ENCODE measurements around the gene ACOT8. TPM values are rescaled to one million over a fixed set of nuclear protein-coding genes. Genes with fewer than 3 reads are reported as not detected.

ACOT8 gene
- total RNA-seq, 1 experiment from 2014 or later, result 36.2 TPM

DNA sequence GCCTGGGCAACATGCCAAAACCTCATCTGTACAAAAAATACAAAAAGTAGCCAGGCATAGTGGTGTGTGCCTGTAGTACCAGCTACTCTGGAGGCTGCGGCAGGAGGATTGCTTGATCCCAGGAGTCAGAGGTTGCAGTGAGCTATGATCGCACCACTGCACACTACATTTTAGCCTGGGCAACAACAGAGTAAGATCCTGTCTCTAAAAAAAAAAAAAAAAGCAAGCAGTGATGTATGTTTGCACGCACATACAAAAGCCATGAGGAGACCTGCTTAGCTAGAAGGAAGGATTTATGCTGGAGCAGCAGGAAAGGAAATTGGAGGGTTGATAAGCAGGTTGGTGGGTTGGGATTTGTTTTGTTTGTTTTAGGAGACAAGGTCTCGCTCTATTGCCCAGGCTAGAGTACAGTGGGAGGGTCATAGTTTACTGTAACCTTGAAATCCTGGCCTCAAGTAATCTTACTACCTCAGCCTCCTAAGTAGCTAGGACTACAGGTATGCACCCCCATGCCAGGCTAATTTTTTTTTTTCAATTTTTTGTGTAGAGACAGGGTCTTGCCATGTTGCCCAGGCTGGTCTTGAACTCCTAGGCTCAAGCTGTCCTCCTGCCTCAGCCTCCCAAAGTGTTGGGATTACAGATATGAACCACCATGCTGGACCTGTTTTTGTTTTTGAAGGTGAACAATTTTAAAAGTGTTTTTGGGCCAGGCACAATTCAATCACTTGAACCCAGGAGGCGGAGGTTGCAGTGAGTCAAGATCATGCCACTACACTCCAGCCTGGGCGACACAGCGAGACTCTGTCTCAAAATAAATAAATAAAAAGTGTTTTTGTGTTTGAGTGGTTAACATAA is 4.3 kb upstream of the ACOT8 start:
- no TSS peak for BruUV-seq (replicated peaks)

DNA sequence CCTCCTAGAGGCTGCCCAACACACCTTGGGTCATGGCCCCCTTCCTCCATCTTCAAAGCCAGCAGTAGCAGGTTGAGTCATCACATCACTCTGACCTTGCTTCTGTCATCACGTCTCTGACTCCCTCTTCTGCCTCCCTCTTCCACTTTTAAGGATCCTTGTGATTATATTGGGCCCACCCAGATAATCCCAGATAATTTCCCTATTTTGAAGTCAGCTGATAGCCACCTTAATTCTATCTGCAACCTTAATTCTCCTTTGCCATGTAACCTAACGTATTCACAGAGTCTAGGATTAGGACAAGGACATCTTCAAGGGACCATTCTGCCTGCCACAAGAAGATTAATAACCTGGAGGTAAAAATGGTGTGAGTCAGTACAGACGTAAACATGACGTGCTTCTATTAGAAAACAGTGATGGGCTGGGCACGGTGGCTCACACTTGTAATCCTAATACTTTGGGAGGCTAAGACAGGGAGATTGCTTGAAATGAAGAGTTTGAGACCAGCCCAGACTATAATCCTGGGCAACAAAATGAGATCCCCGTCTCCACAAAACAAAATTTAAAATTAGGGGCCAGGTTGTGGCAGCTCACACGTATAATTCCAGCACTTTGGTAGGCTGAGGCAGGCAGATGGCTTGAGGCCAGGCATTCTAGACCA is 3.5 kb upstream of the ACOT8 start:
- no peaks in the 10 kb centered on the region for H3K9me3 ChIP-seq
- peaks cover 28% of the 10 kb centered on the region for H3K36me3 Mint-ChIP-seq (ENCODE audit: insufficient read depth, unreplicated experiment)
- H3K27me3 ChIP-seq (replicated peaks; ENCODE audit: control insufficient read depth, insufficient read depth, low read length), result no peaks in the 10 kb centered on the region
- TF ChIP-seq, protein P1, sequence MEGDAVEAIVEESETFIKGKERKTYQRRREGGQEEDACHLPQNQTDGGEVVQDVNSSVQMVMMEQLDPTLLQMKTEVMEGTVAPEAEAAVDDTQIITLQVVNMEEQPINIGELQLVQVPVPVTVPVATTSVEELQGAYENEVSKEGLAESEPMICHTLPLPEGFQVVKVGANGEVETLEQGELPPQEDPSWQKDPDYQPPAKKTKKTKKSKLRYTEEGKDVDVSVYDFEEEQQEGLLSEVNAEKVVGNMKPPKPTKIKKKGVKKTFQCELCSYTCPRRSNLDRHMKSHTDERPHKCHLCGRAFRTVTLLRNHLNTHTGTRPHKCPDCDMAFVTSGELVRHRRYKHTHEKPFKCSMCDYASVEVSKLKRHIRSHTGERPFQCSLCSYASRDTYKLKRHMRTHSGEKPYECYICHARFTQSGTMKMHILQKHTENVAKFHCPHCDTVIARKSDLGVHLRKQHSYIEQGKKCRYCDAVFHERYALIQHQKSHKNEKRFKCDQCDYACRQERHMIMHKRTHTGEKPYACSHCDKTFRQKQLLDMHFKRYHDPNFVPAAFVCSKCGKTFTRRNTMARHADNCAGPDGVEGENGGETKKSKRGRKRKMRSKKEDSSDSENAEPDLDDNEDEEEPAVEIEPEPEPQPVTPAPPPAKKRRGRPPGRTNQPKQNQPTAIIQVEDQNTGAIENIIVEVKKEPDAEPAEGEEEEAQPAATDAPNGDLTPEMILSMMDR (IDR thresholded peaks at IDR 0.05; ENCODE audit: insufficient read depth in 1 of 2, low read depth in 1 of 2, low read length in 1 of 2, severe bottlenecking in 1 of 2, unreplicated experiment in 1 of 2), result no peak
- no peaks in the 10 kb centered on the region for H3K27me3 Mint-ChIP-seq (ENCODE audit: insufficient read depth, unreplicated experiment)
- intact Hi-C loops (cut with micrococcal nuclease; ENCODE audit: unreplicated experiment), result no loop called here
- H3K4me1 Mint-ChIP-seq (ENCODE audit: low read depth, unreplicated experiment), result peaks cover 17% of the 10 kb centered on the region
- no TSS peak for BruUV-seq (replicated peaks)
- POLR2A ChIA-PET, result interaction anchor here (0.6 to 0.9 kb wide), 2 partner anchors 20 to 39 kb away, joined by 5 to 7 read pairs; no protein-coding TSS in a partner anchor
- no peak for DNase-seq
- CTCF ChIA-PET, result interaction anchor here (0.7 to 1.2 kb wide), 2 partner anchors 20 to 109 kb away, joined by 3 read pairs; no protein-coding TSS in a partner anchor
- H3K36me3 ChIP-seq (ENCODE audit: control insufficient read depth, insufficient read depth, low read length), result no peaks in the 10 kb centered on the region
- H3K9me3 Mint-ChIP-seq (ENCODE audit: unreplicated experiment), result no peaks in the 10 kb centered on the region
- no peak overlapping the region for H3K4me3 Mint-ChIP-seq (ENCODE audit: unreplicated experiment)
- H3K27ac Mint-ChIP-seq (ENCODE audit: unreplicated experiment), result no peak overlapping the region
- no peak overlapping the region for H3K4me3 ChIP-seq (ENCODE audit: low read depth, low read length)
- H3K4me1 ChIP-seq, result peaks cover 23% of the 10 kb centered on the region

More for the DNA sequence above, 4.3 kb upstream of the ACOT8 start:
- H3K27ac Mint-ChIP-seq (ENCODE audit: unreplicated experiment), result no peak overlapping the region
- H3K36me3 Mint-ChIP-seq (ENCODE audit: insufficient read depth, unreplicated experiment), result peaks cover 26% of the 10 kb centered on the region
- Histone ChIP-seq H3K4me1 (peaks cover 19% of the 10 kb centered on the region), H3K36me3 (ENCODE audit: control insufficient read depth, insufficient read depth, low read length) (no peaks in the 10 kb centered on the region), H3K27me3 (replicated peaks; ENCODE audit: control insufficient read depth, insufficient read depth, low read length) (no peaks in the 10 kb centered on the region), H3K4me3 (ENCODE audit: low read depth, low read length) (no peak overlapping the region), H3K9me3 (no peaks in the 10 kb centered on the region)
- TF ChIP-seq, protein P1 (IDR thresholded peaks at IDR 0.05; ENCODE audit: insufficient read depth in 1 of 2, low read depth in 1 of 2, low read length in 1 of 2, severe bottlenecking in 1 of 2, unreplicated experiment in 1 of 2), result no peak
- peaks cover 17% of the 10 kb centered on the region for H3K4me1 Mint-ChIP-seq (ENCODE audit: low read depth, unreplicated experiment)
- no peaks in the 10 kb centered on the region for H3K27me3 Mint-ChIP-seq (ENCODE audit: insufficient read depth, unreplicated experiment)
- intact Hi-C loops (cut with micrococcal nuclease; ENCODE audit: unreplicated experiment), result no loop called here
- no peak for DNase-seq
- POLR2A ChIA-PET, result interaction anchor here (0.6 to 0.9 kb wide), 2 partner anchors 19 to 39 kb away, joined by 5 to 7 read pairs; no protein-coding TSS in a partner anchor
- no peaks in the 10 kb centered on the region for H3K9me3 Mint-ChIP-seq (ENCODE audit: unreplicated experiment)
- no peak overlapping the region for H3K4me3 Mint-ChIP-seq (ENCODE audit: unreplicated experiment)
- CTCF ChIA-PET, result interaction anchor here (0.6 to 1.2 kb wide), 2 partner anchors 19 to 750 kb away, joined by 3 to 9 read pairs; no protein-coding TSS in a partner anchor

DNA sequence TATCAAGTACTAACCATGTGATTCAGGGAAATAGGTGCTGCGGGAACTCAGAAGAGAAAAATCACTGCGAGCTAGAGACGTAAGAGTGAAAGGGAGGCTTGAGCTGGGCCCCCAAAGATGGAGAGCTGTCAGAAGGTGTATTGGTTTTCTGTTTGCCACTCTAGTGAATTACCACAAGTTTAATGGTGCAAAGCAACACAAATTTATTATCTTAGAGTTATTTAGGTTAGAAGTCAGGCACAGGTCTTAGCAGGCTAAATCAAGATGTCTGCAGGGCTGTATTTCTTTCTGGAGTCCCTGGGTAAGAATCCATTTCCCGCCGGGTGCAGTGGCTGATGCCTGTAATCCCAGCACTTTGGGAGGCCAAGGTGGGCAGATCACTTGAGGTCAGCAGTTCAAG is 2.7 kb upstream of the ACOT8 start:
- ChIA-PET CTCF (interaction anchor here (0.7 kb wide), 1 partner anchor 67 kb away, joined by 3 read pairs; no protein-coding TSS in a partner anchor), POLR2A (no interaction called here)
- DNase-seq, result no peak
- H3K9me3 Mint-ChIP-seq (ENCODE audit: unreplicated experiment), result no peaks in the 10 kb centered on the region
- Histone ChIP-seq H3K4me3 (ENCODE audit: low read depth, low read length) (no peak overlapping the region), H3K27me3 (replicated peaks; ENCODE audit: control insufficient read depth, insufficient read depth, low read length) (no peaks in the 10 kb centered on the region), H3K4me1 (peaks cover 23% of the 10 kb centered on the region), H3K36me3 (ENCODE audit: control insufficient read depth, insufficient read depth, low read length) (no peaks in the 10 kb centered on the region), H3K9me3 (no peaks in the 10 kb centered on the region)
- TF ChIP-seq, protein P1 (IDR thresholded peaks at IDR 0.05; ENCODE audit: insufficient read depth in 1 of 2, low read depth in 1 of 2, low read length in 1 of 2, severe bottlenecking in 1 of 2, unreplicated experiment in 1 of 2), result no peak
- no peak overlapping the region for H3K4me3 Mint-ChIP-seq (ENCODE audit: unreplicated experiment)
- peaks cover 17% of the 10 kb centered on the region for H3K4me1 Mint-ChIP-seq (ENCODE audit: low read depth, unreplicated experiment)
- no peaks in the 10 kb centered on the region for H3K27me3 Mint-ChIP-seq (ENCODE audit: insufficient read depth, unreplicated experiment)
- peaks cover 28% of the 10 kb centered on the region for H3K36me3 Mint-ChIP-seq (ENCODE audit: insufficient read depth, unreplicated experiment)
- H3K27ac Mint-ChIP-seq (ENCODE audit: unreplicated experiment), result no peak overlapping the region
- intact Hi-C loops (cut with micrococcal nuclease; ENCODE audit: unreplicated experiment), result no loop called here
- BruUV-seq (replicated peaks), result no TSS peak
